ENCODE results near the gene TM6SF1. TPM values are rescaled to one million over a fixed set of nuclear protein-coding genes. Genes with fewer than 3 reads are reported as not detected.
"Not testable (repeated sequence)": the region's sequence is repeated elsewhere in the genome, so short reads cannot be mapped to it uniquely, and the experiment has no call there.

The TM6SF1 gene
- total RNA-seq, 1 donor from 2014 or later: 0.81 TPM

DNA sequence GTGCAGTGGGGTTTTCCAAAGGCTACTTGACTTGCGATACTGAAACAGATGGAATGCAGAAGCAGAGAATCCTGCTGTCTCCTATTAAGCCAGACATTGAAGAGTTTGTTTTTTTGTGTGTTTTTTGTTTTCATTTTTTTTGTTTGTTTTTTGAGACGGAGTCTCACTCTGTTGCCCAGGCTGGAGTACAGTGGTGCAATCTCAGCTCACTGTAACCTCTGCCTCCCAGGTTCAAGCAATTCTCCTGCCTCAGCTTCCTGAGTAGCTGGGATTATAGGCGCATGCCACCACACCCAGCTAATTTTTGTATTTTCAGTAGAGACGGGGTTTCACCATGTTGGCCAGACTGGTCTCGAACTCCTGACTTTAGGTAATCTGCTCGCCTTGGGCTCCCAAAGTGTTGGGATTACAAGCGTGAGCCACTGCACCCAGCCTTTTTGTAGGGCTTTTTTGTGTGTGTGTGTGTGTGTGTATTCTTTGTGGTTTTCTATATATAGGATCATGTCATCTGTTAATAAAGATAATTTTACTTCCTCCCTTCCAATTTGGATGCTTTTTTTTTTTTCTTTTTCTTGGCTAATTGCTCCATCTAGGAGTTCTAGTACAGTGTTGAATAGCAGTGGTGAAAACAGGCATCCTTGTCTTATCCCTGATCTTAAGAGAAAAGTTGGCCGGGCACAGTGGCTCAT lies 21.4 kb upstream of the TM6SF1 start:
- ATAC-seq; DNase-seq (ENCODE audit: low spot score): not testable (repeated sequence)

- ATAC-seq (no peak), DNase-seq (ENCODE audit: low spot score) (no peak)
Measured at GRCh38 chr15:83087576-83087975, 19.9 kb upstream of the TM6SF1 start.

- ATAC-seq (no peak), DNase-seq (ENCODE audit: low spot score) (no peak)
Measured at GRCh38 chr15:83088876-83089275, 18.6 kb upstream of the TM6SF1 start.

GRCh38 chr15:83090465-83090864 lies 17.0 kb upstream of the TM6SF1 start:
- ATAC-seq (no peak), DNase-seq (ENCODE audit: low spot score) (no peak)

- ATAC-seq; DNase-seq (ENCODE audit: low spot score): not testable (repeated sequence)
Measured at GRCh38 chr15:83091965-83092308, 15.5 kb upstream of the TM6SF1 start.

DNA sequence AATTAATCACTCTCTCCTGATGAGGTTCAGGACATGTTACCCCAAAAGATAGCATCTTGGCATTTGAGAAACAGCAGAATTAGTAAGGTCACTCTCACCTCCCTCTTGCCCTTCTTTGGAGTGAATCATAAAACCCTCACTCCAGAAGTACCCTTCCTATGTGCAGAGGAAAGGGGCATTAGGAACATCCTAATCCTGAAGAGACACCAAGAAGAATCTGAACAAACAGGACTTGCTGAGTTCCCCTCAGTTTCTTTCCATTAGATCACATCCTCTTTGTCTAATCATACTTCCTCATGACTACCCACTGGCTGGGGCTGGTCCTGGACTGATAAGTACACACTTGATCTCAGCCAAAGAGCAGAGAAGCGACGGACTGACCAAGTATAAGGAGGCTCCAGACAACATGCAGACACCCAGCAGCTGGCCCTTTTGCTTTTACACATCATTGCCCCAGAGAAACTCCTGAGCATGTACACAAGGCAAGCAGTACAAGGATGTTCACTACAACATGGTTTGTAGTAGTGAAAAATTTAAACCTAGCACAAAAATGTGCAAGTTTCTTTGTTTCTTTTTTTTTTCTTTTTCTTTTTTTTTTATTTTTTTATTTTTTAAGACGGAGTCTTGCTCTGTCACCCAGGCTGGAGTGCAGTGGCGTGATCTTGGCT lies 15.0 kb upstream of the TM6SF1 start:
- DNase-seq (ENCODE audit: low spot score): no peak
- ATAC-seq: peak; percentile 65

DNA sequence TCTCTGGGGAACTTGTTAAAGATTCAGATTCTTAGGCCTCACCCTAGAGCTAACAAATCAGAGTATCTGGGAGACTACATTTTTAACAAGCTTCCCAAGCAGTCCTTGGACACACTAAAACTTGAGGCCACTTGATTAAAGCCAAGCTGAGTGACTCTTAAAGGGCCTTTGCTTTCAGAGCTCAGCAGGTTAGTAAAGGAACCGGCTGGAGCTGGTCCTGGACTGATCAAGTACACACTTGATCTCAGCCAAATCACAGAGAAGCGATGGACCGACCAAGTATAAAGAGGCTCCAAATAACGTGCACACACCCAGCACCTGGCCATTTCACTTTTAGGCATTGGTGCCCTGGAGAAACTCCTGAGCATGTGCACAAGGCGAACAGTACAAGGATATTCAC lies 12.9 kb upstream of the TM6SF1 start:
- DNase-seq (ENCODE audit: low spot score) (no peak), ATAC-seq (no peak)

DNA sequence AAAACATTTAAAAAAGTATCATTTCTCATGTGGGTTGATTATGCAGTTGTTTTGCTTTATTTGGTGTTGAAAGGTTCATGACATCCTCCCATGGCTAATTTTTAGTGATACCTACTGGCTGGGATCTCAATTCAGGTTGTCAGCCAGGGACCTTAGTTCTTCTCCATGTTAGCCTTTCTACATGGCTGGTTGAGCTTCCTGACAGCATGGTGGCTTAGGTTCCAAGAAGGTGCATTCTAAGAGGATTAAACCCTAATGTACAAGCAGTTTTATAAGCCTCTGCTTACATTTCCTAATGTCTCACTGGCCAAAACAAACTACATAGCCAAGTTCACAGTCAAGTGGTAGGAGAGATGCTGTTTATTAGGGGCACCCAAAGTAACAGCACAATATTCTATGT lies 9.4 kb upstream of the TM6SF1 start:
- no peak for ATAC-seq
- no peak for DNase-seq (ENCODE audit: low spot score)

DNA sequence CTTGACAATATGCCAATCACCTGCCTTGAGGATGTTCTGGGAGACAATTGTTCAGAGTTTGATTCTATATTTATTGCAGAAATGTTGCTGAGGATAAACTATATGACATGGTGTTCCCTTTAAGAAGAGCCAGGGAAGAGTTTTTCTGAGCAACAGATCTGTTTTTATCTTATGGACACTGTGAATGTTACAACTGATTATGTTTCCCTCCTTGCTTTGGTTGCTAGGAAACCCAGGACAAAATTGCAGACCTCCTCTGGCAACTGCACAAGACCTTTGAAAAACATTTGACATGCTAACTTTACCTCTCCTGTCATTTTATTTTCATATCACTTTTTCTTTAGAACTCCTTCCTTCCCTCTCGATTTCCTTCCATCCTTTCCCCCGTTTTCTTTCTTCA lies 8.2 kb upstream of the TM6SF1 start:
- ATAC-seq (no peak), DNase-seq (ENCODE audit: low spot score) (no peak)

GRCh38 chr15:83100097-83100646 lies 7.3 kb upstream of the TM6SF1 start:
- ATAC-seq: no peak
- DNase-seq (ENCODE audit: low spot score): no peak

GRCh38 chr15:83102346-83102745 lies 5.1 kb upstream of the TM6SF1 start:
- DNase-seq (ENCODE audit: low spot score) (no peak), ATAC-seq (no peak)

GRCh38 chr15:83104141-83104540 lies 3.3 kb upstream of the TM6SF1 start:
- DNase-seq (ENCODE audit: low spot score) (no peak), ATAC-seq (no peak)

DNA sequence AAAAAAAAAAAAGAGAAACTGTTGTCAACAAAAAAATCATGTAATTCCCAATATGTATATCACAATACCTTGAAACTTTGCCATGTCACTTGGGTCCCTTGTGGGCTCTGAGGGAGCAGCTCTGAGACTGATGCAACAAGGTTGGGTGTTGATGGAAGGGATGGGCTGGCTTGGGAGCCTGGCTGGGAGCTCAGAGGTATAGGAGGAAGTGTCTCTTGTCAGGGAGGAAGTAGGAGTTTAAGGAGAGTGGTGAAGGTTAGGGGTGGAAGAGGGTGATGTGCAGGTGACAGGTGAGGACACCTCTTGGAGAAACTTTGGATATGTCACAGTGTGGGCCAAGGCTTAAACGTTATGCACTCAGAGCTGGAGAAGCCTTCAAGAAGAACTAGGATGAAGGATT lies 2.0 kb upstream of the TM6SF1 start:
- ATAC-seq: no peak
- no peak for DNase-seq (ENCODE audit: low spot score)

DNA sequence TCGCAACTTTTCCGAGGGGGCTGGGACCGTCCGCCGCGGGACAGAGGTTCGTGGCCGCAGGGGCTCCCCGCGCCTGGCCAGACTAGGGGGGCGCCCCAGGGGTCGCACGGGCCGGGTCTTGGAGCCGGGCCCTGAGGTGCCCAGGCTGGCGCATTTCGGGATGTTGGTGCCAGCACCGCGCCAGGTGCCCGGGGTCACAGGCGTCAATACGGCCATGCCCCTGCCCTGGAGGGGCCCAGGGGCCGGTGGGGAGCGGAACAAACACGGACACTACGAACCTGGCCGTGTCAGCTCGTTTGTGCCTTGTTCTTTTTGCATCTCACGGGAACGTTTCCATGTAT lies 366 bp downstream of the TM6SF1 start:
- ATAC-seq: no peak
- DNase-seq (ENCODE audit: low spot score): peak; percentile 48

GRCh38 chr15:83108266-83109219 lies 1.1 kb downstream of the TM6SF1 start:
- ATAC-seq (peak; percentile 62), DNase-seq (ENCODE audit: low spot score) (peak; percentile 52)

GRCh38 chr15:83109532-83109931 lies 2.1 kb downstream of the TM6SF1 start:
- no peak for ATAC-seq
- DNase-seq (ENCODE audit: low spot score): no peak

DNA sequence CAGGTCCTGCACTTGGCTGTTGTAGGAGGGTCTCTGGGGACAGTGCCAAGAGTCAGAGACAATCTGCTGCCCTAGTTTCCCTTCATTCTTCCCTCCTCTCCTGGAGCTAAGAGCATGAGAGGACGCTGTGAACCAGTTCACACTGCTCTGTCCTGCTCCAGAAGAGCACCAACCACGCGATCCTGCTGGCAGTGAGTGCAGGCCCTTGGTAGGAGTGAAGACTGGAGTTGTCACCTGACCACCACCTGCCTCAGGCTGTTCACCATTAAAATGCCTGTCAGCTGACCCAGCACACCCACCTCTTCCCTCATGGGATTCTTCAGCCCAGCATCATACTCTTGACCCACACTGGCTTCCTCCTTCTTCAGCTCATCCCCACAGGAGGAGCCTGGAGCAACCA lies 2.9 kb downstream of the TM6SF1 start:
- ATAC-seq: no peak
- DNase-seq (ENCODE audit: low spot score): no peak

- DNase-seq (ENCODE audit: low spot score): no peak
- no peak for ATAC-seq
Measured at GRCh38 chr15:83111149-83111548, 3.7 kb downstream of the TM6SF1 start.

DNA sequence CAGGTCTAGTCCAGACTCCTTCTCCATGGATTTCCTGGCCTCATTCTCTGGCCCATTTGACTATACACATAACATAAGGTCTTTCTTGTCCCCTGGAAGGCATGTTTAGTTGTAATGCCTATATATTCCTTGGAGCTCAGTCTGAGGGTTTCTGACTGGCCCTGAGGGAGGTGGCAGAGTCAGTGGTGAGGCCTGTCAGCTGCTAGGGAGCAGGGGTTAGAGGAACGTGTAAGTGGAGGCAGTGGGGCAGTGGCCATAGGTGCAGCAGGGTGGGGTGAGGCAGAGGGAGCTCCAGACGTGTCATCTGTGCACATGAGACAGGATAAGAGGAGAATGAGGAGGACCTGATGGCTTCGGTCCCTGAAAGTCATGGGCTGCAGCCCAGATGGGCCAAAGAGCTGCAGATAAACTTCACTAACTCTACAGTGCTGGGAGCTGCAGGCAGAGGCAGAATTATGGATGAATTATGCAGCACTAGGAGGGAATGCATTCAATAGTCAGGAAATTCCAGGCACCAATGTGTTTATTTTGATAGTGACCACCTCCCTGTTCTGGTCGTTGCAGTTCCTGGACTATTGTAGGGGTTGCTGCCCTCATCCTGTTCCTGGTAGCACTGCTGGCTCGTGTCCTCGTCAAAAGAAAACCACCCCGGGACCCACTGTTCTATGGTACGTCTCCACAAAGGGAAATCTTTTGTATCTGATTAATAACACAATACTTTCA lies 4.9 kb downstream of the TM6SF1 start:
- ATAC-seq: peak; percentile 29
- DNase-seq (ENCODE audit: low spot score): no peak

- ATAC-seq (peak; percentile 11), DNase-seq (ENCODE audit: low spot score) (no peak)
Measured at GRCh38 chr15:83112956-83113299, 5.5 kb downstream of the TM6SF1 start.

All from left lobe of liver (tissue), 2 donors.